OCI-LY3 (cell line): ENCODE measurements around the gene SLN.

Experiments
- CTCF ChIP-seq: fragments of 200-600, 300-600 bp; sonication (generic); IDR thresholded peaks from 2 replicates; pipeline ENCODE4 v1.5.1; 2014; ENCODE audit warnings: antibody characterized with exemption, low read length, low read depth
- EZH2phosphoT487 ChIP-seq: fragments of 200-600 bp; shearing (Covaris generic); IDR thresholded peaks from 2 replicates; pipeline ENCODE4 v1.6.1; 2018; ENCODE audit warnings: antibody characterized with exemption, mixed run types, low read depth

GRCh38 chr11:107747622-107748021 is 35.8 kb upstream of the SLN start:
- TF ChIP-seq CTCF = no peak
- TF ChIP-seq EZH2phosphoT487 = no peak
